Activated T-helper 1 cell treated with anti-CD3 and anti-CD28 coated beads, Interleukin-12 subunit alpha, Interleukin-12 subunit beta, Interleukin-2, Interleukin-4 antibody, amounts not matched to agents 30 ng/mL and 10 ng/mL and 1 ng/mL, durations not matched to agents 14 hours and 24 hours and 36 hours (primary cell): ENCODE results near the gene CD34. TPM values are rescaled to one million over a fixed set of nuclear protein-coding genes. Genes with fewer than 3 reads are reported as not detected.
A peak's percentile ranks its signal among the peaks of the same experiment; 100 is the strongest.

Experiments used
- DNase-seq: peaks from one replicate; pipeline ENCODE4 v3.0.0; 2021; ENCODE audit warnings: low spot score
- H3K27ac Mint-ChIP-seq: one replicate; pipeline ENCODE4 v1.8.0; 2021; ENCODE audit warnings: mild to moderate bottlenecking, mixed read lengths
- H3K27me3 Mint-ChIP-seq: one replicate; pipeline ENCODE4 v1.8.0; 2022; ENCODE audit warnings: mild to moderate bottlenecking, moderate library complexity, mixed read lengths; ENCODE audit not compliant: insufficient read depth
- H3K36me3 Mint-ChIP-seq: one replicate; pipeline ENCODE4 v1.8.0; 2021; ENCODE audit warnings: low read depth, mixed read lengths
- H3K4me1 Mint-ChIP-seq: one replicate; pipeline ENCODE4 v1.8.0; 2021; ENCODE audit warnings: low read depth, mixed read lengths
- H3K4me3 Mint-ChIP-seq: one replicate; pipeline ENCODE4 v1.8.0; 2021; ENCODE audit warnings: mild to moderate bottlenecking, moderate library complexity, mixed read lengths
- H3K9me3 Mint-ChIP-seq: one replicate; pipeline ENCODE4 v1.8.0; 2021; ENCODE audit warnings: mixed read lengths
- intact Hi-C: fragments of 100-400 bp; cut with micrococcal nuclease; formaldehyde crosslinking; loops from one replicate; pipeline ENCODE4 v1.15.1; 2024
- total RNA-seq: library from RNA; stranded (reverse); gene quantifications from 2 replicates; pipeline ENCODE4 v1.2.3, GENCODE V29; 2022

Gene CD34
- total RNA-seq, 1 donor from 2014 or later, result not detected

DNA sequence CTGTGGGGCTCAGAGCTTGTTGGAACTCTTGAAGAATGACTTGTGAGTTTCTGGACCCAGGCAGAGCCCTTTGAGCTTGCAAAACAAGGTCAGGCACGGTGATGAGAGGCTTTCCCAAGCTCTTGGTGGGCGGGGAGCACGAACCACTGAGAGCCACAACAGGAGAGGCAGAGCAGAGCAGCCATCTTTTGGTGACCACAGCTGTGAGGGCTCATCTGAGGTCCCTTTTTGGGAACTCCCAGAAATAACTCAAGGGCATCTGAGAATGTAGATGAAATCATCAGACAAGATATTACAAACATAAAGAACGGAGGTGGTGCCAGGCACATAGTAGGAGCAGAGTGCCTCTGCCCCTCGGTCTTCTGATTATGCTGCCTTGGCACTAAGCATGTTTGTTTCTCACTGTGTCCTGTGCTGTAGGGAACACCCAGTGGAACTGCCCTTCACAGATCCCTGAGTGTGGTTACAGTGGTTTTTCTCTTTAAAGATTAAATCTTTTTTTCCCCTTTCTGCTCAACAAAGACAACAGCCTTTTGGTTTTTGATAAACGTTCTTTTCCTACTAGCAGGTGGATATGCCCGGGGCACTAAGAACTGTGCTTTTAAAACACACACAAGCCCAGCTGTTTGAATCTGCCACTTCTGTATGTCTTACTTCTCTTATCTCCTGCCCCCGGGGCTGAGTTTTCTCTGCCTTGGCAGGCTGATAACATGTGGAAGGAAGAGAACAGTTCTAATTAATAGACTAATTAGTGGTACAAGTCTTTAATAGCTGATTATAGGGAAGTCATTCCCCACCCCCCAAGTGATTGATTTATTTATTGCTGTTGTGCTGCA is 37.7 kb downstream of the CD34 start:
- peak overlapping the region; percentile 68 for H3K4me3 Mint-ChIP-seq
- no peaks in the 10 kb centered on the region for H3K9me3 Mint-ChIP-seq
- H3K36me3 Mint-ChIP-seq, result peaks cover 1% of the 10 kb centered on the region
- peaks cover 62% of the 10 kb centered on the region for H3K4me1 Mint-ChIP-seq
- H3K27me3 Mint-ChIP-seq, result no peaks in the 10 kb centered on the region
- peak overlapping the region; percentile 85 for H3K27ac Mint-ChIP-seq
- DNase-seq, result peak; percentile 42
- intact Hi-C loops, result loop anchor here (1.0 kb wide), 2 partner anchors 10 to 47 kb away; no protein-coding TSS in a partner anchor

DNA sequence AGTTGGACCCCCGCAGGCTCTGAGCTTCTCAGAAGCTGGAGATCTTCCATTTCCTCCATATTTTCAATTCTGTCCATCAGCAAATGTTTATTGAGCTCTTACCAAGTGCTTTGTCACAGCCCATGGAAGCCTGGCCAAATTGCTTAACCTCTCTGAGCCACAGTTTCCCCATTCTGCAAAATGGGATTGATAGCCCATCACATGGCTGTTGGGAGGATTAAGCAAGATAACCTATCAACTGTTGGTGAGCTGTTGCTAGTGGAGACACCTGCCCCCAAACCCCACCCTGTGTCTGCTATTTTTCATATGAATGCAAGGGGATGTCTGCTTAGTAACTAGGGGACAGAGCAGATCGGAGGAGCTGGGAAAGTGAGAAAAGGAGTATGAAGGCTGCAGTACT is 38.3 kb downstream of the CD34 start:
- H3K27me3 Mint-ChIP-seq, result no peaks in the 10 kb centered on the region
- H3K4me3 Mint-ChIP-seq, result peak overlapping the region; percentile 68
- H3K4me1 Mint-ChIP-seq, result peaks cover 62% of the 10 kb centered on the region
- H3K9me3 Mint-ChIP-seq, result no peaks in the 10 kb centered on the region
- H3K36me3 Mint-ChIP-seq, result peaks cover 1% of the 10 kb centered on the region
- DNase-seq, result no peak
- intact Hi-C loops, result loop anchor here (1.0 kb wide), 2 partner anchors 11 to 46 kb away; no protein-coding TSS in a partner anchor
- H3K27ac Mint-ChIP-seq, result peak overlapping the region; percentile 85

DNA sequence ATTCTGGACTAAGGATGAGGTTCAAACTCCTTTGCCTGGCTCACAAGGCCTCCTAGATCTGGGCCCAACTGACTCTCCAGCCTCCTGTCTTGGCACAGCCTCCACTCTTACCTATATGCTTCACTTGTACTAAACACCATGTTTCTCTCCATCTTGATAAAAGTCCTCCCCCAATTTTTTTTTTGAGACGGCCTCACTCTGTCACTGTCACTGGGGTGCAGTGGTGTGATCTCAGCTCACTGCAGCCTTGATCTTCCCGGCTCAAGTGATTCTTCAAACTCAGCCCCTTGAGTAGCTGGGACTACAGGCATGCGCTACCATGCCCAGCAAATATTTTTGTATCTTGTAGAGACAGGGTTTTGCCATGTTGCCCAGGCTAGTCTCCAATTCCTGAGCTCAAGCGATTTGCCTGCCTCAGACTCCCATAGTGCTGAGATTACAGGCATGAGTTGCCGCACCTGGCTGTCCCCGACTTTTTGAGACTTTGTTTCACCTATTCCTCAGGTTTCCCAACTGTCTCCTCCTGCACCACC is 39.7 kb downstream of the CD34 start:
- H3K27me3 Mint-ChIP-seq, result no peaks in the 10 kb centered on the region
- no peaks in the 10 kb centered on the region for H3K9me3 Mint-ChIP-seq
- H3K4me1 Mint-ChIP-seq, result peaks cover 61% of the 10 kb centered on the region
- peak overlapping the region; percentile 9 for H3K4me3 Mint-ChIP-seq
- H3K27ac Mint-ChIP-seq, result peak overlapping the region; percentile 24
- intact Hi-C loops, result no loop called here
- DNase-seq, result no peak
- H3K36me3 Mint-ChIP-seq, result peaks cover 12% of the 10 kb centered on the region

DNA sequence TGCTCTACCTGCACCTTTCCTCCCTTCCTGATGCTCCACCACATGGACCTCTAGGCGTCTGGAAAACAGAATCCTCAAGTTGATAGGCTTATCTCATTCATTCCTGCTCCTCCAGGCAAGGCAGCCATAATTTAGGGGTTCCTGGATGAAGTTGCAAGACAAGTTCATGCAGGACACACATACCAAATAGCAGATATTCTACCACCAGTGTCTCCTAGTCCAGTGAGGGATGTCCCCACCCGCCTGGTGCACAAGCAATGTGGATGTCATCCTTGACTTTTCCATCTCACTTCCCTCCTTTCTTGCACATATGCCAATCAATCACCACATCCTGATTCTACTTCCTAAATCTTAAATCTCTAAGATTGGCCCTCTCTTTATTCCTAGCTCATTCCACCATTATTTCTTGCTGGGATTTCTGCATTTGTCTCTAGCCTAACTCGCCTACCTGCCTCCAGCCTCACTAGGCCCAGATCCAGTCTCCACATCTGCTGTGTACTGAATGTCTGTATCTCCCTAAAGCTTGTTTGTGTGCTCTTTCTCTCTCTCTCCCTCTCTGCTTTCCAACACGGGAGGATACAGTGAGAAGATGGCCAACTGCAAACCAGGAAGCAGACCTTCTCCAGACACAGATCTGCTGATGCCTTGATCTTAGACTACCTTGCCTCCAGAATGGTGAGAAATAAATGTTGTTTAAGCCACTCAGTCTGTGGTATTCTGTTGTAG is 40.5 kb downstream of the CD34 start:
- Mint-ChIP-seq H3K27ac (peak overlapping the region; percentile 88), H3K36me3 (peaks cover 17% of the 10 kb centered on the region), H3K4me1 (peaks cover 54% of the 10 kb centered on the region), H3K4me3 (peak overlapping the region; percentile 88), H3K9me3 (no peaks in the 10 kb centered on the region), H3K27me3 (no peaks in the 10 kb centered on the region)
- DNase-seq, result no peak
- intact Hi-C loops, result no loop called here

DNA sequence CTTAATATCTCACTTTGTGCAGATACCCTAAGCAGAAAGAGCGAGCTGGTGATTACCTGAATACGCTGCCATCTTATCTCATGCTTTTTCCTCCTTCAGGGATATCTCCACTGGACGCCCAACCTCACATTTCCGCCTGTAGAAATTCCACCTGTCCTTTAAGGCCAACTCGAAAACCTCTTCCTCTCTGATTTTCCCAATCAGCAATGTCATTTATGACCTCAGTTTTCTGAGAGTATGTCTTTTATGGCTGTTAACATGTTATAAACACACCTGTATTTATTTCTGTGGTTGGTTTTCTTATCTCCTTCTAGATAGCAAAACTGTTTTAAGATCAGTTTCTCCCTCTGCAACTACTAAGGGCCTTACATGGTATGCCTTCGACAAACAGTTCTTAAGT is 41.1 kb downstream of the CD34 start:
- intact Hi-C loops, result loop anchor here (1.0 to 5.0 kb wide), 3 partner anchors 13 to 118 kb away; partner anchors contain the start of gene CD46
- no peaks in the 10 kb centered on the region for H3K9me3 Mint-ChIP-seq
- H3K27me3 Mint-ChIP-seq, result no peaks in the 10 kb centered on the region
- DNase-seq, result no peak
- H3K36me3 Mint-ChIP-seq, result peaks cover 19% of the 10 kb centered on the region
- H3K27ac Mint-ChIP-seq, result peak overlapping the region; percentile 88
- H3K4me1 Mint-ChIP-seq, result peaks cover 50% of the 10 kb centered on the region
- peak overlapping the region; percentile 88 for H3K4me3 Mint-ChIP-seq

DNA sequence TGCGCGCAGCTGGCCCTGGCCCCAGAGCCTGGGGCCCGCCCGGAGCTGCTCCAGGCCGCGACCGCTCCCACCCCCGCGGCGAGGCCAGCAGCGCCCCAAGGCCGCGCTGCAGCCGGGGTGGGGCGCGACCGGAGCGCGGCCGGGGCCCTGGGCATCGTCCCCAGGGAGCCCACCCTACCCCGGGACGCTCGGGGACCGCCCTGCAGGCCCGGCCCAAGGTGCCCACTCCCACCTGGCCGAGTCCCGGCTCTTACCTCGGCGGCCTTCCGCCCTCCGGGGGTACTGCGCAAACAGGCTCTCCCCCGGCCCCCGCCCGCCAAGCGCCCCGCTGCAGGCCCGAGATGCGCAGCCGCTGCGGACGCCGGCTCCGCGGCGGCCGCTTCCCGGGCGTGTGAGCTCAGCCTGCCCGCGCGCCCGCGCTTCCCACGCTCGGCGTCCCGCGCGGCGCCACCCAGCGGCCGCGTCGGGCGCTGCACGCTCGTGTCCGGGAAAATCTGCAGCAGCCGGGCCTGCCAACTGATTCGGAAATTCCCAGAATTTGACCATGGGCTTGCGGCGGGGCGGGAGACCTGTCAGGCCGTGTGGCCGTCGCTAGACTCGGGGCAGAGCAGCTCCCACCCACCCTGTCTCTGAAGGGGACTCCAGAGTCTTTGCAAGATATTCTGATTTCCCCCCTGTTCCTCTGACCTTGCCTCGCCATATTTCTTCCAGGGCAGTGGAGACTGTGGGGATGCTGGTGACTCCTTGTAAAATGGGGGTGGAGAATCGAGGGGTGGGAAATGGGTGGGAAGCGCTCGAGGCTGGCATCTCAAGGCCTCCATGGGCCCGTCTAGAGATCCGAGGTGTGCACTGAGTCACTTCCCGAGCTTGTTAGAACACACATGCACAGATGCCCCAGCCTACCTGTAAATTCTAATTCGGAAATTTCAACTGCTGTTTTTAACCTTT is 41.9 kb downstream of the CD34 start:
- H3K36me3 Mint-ChIP-seq, result peaks cover 23% of the 10 kb centered on the region
- peaks cover 45% of the 10 kb centered on the region for H3K4me1 Mint-ChIP-seq
- intact Hi-C loops, result loop anchor here (1.0 to 5.0 kb wide), 3 partner anchors 14 to 117 kb away; partner anchors contain the start of gene CD46
- H3K27ac Mint-ChIP-seq, result peak overlapping the region; percentile 96
- H3K4me3 Mint-ChIP-seq, result peak overlapping the region; percentile 92
- H3K27me3 Mint-ChIP-seq, result no peaks in the 10 kb centered on the region
- DNase-seq, result peak; percentile 69
- H3K9me3 Mint-ChIP-seq, result no peaks in the 10 kb centered on the region

DNA sequence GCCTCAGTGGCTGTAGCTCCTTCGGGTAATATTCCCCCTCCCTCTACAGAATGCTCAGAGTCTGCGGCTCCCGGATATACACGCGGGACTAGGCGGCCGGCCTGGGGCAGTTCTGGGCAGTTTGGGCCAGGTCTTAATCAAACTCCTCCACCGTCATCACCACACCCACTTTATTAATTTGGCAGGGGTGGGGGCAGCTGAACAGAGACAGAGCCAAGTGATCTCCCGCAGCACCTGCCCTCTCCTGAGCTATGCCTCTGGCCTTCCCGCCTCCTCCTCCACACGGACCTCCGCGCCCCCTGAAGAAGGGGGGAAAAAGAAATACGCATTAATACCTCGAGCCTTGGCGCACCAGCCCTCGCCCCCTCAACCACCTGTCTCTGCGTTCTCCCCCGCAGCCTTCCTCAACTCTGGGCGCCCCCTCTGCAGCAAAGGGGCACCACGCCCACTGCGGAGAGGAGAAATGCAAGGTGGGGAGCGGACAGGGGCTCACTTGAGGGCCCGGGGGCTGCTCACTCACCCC is 42.6 kb downstream of the CD34 start:
- intact Hi-C loops, result loop anchor here (5.0 kb wide), 1 partner anchor 116 kb away; the partner anchor contains the start of gene CD46
- Mint-ChIP-seq H3K4me3 (peak overlapping the region; percentile 92), H3K27me3 (no peaks in the 10 kb centered on the region), H3K36me3 (peaks cover 27% of the 10 kb centered on the region), H3K4me1 (peaks cover 38% of the 10 kb centered on the region), H3K27ac (peak overlapping the region; percentile 96), H3K9me3 (no peaks in the 10 kb centered on the region)
- DNase-seq, result no peak

DNA sequence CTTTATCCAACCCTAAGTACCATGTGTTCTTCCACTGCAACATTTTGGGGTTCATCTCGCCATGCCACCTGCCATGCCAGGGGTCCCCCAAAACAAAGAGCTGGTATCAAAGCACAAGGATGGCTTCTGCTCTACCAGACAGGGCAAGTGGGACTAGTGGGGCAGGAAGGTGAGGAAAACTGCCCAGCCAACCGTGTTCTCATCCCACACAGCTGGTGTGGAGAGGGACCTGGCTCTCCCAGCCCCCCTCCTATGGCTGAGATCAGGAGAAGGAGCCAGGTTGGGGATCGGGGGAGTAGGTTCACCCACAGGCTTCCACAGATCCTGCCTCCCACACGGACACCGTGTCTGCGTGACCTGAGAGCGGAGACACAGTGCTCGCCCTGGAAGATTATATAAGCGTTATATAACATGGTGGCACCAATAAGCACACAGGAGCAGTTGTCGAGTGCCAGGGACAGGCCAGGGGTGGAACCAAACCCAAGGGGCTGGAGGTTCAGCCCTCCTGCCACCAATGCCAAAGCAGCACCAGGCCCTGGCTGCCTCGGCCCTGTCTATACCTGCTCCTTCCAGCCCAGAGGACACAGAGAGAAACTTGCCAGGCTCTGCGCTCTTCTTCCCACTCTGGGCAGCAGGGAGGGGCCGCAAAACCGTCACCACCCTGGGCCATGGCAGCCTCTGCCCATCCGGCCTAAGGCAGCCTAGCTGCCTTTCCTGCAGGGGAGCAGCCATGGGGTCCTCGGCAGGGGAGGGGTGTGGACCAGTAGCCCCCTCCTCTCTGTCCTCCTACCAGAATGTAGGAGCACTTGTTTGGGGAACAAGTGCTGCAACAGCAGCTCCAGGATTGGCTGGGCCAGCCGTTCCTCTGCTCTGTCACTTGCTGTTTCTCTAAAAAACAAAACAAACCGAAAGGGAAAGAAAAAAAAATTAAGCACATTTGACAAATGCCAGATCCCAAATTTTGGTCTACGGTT is 43.5 kb downstream of the CD34 start:
- Mint-ChIP-seq H3K36me3 (peaks cover 35% of the 10 kb centered on the region), H3K4me3 (peak overlapping the region; percentile 92), H3K27me3 (no peaks in the 10 kb centered on the region), H3K9me3 (no peaks in the 10 kb centered on the region), H3K27ac (peak overlapping the region; percentile 96), H3K4me1 (peaks cover 29% of the 10 kb centered on the region)
- peak; percentile 33 for DNase-seq
- intact Hi-C loops, result loop anchor here (1.0 to 5.0 kb wide), 2 partner anchors 19 to 115 kb away; partner anchors contain the start of gene CD46

DNA sequence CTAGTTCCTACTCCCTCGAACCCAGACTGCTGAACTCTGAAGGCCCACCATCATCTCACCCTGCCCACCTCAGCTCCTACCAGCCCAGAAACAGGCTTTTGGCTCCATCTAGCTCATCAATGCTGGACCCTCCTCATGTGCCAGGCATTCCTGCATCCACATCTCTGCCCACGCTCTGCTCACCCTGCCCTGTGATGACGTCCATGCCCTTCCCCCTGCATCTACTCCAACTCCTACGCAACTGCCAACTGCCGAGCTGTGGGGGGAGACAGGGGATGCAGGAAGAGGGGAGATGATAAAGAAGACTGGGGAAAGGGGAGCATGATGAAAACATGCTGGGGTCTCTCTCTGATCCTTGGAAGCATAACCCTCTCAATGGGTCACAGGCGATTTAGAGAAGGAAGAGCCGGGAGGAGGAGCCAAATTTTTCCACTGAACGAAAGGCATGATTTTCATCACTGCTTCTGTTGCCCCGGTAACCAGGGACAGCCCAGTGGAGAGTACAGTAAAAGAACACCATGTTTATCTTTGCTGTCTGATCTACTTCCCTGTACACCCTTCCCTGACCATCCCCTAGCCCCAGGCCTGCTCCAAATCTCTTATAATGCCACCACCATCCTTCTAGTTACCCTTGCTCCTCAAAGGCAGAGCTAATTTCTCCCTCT is 44.3 kb downstream of the CD34 start:
- H3K9me3 Mint-ChIP-seq, result no peaks in the 10 kb centered on the region
- H3K27ac Mint-ChIP-seq, result peak overlapping the region; percentile 96
- DNase-seq, result peak; percentile 27
- H3K4me3 Mint-ChIP-seq, result peak overlapping the region; percentile 92
- intact Hi-C loops, result loop anchor here (1.0 to 5.0 kb wide), 3 partner anchors 18 to 114 kb away; partner anchors contain the start of gene CD46
- H3K27me3 Mint-ChIP-seq, result no peaks in the 10 kb centered on the region
- peaks cover 42% of the 10 kb centered on the region for H3K36me3 Mint-ChIP-seq
- H3K4me1 Mint-ChIP-seq, result peaks cover 24% of the 10 kb centered on the region

DNA sequence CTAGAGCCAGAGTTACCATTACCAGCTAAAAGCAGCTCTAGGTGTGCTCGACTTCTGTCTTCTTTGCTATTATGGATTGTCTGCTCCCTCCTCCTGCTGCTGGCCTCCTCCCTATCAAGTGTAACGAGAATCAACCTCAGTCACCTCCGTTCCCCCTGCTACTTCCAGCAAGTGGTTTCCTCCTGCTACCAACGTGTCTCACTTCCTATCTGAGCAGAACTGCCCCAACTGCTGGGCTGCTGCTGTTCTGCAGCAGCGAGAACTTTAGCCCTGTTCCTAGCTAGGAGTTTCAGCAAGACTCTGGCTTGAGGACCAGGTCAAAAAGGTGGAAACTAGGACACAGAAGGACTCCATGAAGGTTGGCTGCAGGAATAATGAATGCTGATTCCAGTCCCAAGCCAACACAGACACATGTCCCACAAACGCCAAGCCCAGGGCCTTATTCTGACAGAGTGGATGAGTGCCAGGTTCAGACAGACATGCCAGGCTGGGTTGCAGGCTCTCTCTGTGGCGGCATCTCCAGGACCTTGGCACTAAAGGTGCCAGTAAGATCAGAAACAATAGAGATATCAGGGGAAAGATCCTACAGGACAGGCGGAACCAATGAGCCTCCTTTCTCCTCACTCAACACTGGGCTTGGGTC is 46.9 kb downstream of the CD34 start:
- intact Hi-C loops, result loop anchor here (1.0 kb wide), 1 partner anchor 36 kb away; no protein-coding TSS in a partner anchor
- H3K9me3 Mint-ChIP-seq, result no peaks in the 10 kb centered on the region
- peak overlapping the region; percentile 85 for H3K27ac Mint-ChIP-seq
- no peaks in the 10 kb centered on the region for H3K27me3 Mint-ChIP-seq
- DNase-seq, result peak; percentile 40
- peaks cover 42% of the 10 kb centered on the region for H3K36me3 Mint-ChIP-seq
- no peaks in the 10 kb centered on the region for H3K4me1 Mint-ChIP-seq
- peak overlapping the region; percentile 68 for H3K4me3 Mint-ChIP-seq
